Airway epithelial cell (primary cell): Measurements from ENCODE around the gene ALDOB. TPM values are rescaled to one million over a fixed set of nuclear protein-coding genes. Genes with fewer than 3 reads are reported as not detected.

ENCODE experiments used
- total RNA-seq: library from RNA; depleted of rRNA; stranded (reverse); fragments of >200 nt; gene quantifications from 2 replicates; pipeline ENCODE4 v1.2.3, GENCODE V29; 2015

The ALDOB gene
- not detected in 2 replicates for total RNA-seq

GRCh38 chr9:101435601-101436079 is at the start of gene ALDOB:
Gene ALDOB (minus strand): TSS chr9:101435774. CDS start chr9:101430887, 4,887 bp downstream.

GRCh38 chr9:101398068-101398929 is 37.3 kb downstream of the ALDOB start, which contains the start of the genes MRPL50 and ZNF189:
Gene MRPL50 (minus strand): TSS chr9:101398618. CDS start chr9:101398592, 26 bp downstream.
Gene ZNF189 (plus strand): TSS chr9:101398851. CDS start chr9:101399157, 306 bp downstream.

GRCh38 chr9:101384873-101385536 is 50.6 kb downstream of the ALDOB start, which contains the start of gene BAAT:
Gene BAAT (minus strand): TSS chr9:101385006. CDS start chr9:101371404, 13,602 bp downstream.

Other genes starting within 250 kb of the ALDOB start
- 0.05 and 0.07 TPM in 2 replicates for gene BAAT, start 50.8 kb downstream of the ALDOB start, total RNA-seq
- 13.5 and 14.2 TPM in 2 replicates for gene MRPL50, start 37.2 kb downstream of the ALDOB start, total RNA-seq
- gene ZNF189, start 36.9 kb downstream of the ALDOB start, total RNA-seq: 6.9 and 8.3 TPM in 2 replicates
- 11.4 and 18.1 TPM in 2 replicates for gene RNF20, start 98.1 kb upstream of the ALDOB start, total RNA-seq
- gene PPP3R2, start 159.2 kb upstream of the ALDOB start, total RNA-seq: not detected in 2 replicates